Measurements from ENCODE around the gene FBXL13. TPM values are rescaled to one million over a fixed set of nuclear protein-coding genes. Genes with fewer than 3 reads are reported as not detected.
A peak's percentile ranks its signal among the peaks of the same experiment; 100 is the strongest.

The FBXL13 gene
- total and polyA plus RNA-seq, 2 experiments from 2014 or later, result 0.24 to 0.43 TPM

DNA sequence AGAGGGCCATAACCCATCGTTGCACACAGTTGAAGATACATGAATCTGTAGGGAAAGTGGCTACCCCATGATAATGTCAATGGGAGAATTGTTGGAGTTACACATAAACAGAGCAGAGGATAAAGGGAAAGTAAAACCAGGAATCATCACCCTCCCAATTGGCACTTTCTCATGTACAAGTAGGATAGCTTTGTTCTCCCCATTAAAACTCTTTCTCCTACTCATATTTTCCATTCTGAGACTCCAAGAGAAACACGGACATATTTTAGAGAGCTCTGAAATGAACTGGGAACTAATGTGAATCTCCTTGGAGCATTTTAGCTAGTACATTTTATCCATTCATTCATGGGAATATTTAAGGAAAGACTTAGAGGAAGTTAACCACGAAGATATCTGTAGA lies 179.0 kb downstream of the FBXL13 start:
- TF ChIP-seq EZH2 (IDR thresholded peaks at IDR 0.05; ENCODE audit: insufficient read depth, poor library complexity, severe bottlenecking) (no peak), EZH2phosphoT487 (IDR thresholded peaks at IDR 0.05; ENCODE audit: insufficient read depth, low read depth) (no peak)
- no peaks in the 10 kb centered on the region for H3K9me2 ChIP-seq (ENCODE audit: insufficient read depth)
- in situ Hi-C loops (cut with MboI), result no loop called here
- H4K20me1 ChIP-seq (ENCODE audit: insufficient read depth), result no peaks in the 10 kb centered on the region
- H3F3A ChIP-seq (ENCODE audit: insufficient read depth), result peaks cover 35% of the 10 kb centered on the region
- peaks cover 35% of the 10 kb centered on the region for H3K4me1 ChIP-seq (ENCODE audit: insufficient read depth)
- H3K4me3 ChIP-seq, result no peak overlapping the region
- 27 to 30% methylated on average over 3 of the region's 3 CpGs for WGBS, 2 experiments (ENCODE audit: low coverage in 1 of 2, low lambda C conversion rate in 2 of 2, missing lambda C conversion rate in 2 of 2)
- H2AFZ ChIP-seq, result no peak overlapping the region
- no peaks in the 10 kb centered on the region for H3K9me3 ChIP-seq (ENCODE audit: low read depth)
- DNase-seq, result no peak
- H3K79me2 ChIP-seq (ENCODE audit: insufficient read depth), result no peaks in the 10 kb centered on the region
- no peak overlapping the region for H3K27ac ChIP-seq
- H3K9ac ChIP-seq, result no peak overlapping the region
- no peak overlapping the region for H3K4me2 ChIP-seq (ENCODE audit: unreplicated experiment)
- H3K27me3 ChIP-seq (replicated peaks; ENCODE audit: insufficient read depth), result no peaks in the 10 kb centered on the region
- H3K36me3 ChIP-seq (ENCODE audit: low read depth), result no peaks in the 10 kb centered on the region

DNA sequence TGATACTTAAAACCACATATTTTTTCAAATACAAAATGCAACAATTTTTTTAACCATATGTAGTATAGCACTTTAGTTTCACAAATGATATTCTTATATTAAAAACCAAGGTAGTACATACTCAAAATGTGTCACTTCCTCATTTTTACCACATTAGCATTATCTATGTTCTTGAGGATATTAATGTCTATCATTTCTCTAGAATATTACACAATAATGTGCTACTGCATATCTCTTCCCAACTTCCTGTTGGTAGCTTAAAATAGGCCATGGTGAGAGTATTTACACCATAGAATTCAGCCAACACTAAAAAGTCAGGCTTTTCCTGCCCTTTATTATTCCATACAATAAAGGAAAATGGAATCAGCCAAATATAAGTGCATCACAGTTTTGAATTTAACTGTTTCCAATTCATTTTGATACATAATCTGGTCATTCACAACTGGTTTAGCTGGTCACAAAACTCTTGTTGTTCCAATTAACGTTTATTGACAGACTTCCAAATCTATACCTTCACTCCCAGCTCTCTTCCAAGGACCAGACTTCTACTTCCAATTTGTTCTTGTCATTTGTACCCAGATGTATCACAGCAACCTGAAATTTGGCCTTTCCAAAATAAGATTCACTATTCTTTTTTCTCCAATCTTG lies 181.8 kb downstream of the FBXL13 start:
- Histone ChIP-seq H3K79me2 (ENCODE audit: insufficient read depth) (no peaks in the 10 kb centered on the region), H3K4me2 (ENCODE audit: unreplicated experiment) (peak overlapping the region; percentile 51), H3K27ac (peak overlapping the region; percentile 65), H2AFZ (no peak overlapping the region), H3K27me3 (replicated peaks; ENCODE audit: insufficient read depth) (no peaks in the 10 kb centered on the region), H3K4me3 (peak overlapping the region; percentile 17; the same call in 1 of the 2 replicates), H4K20me1 (ENCODE audit: insufficient read depth) (no peaks in the 10 kb centered on the region), H3K9ac (no peak overlapping the region), H3K9me3 (ENCODE audit: low read depth) (no peaks in the 10 kb centered on the region), H3K4me1 (ENCODE audit: insufficient read depth) (peaks cover 35% of the 10 kb centered on the region), H3K36me3 (ENCODE audit: low read depth) (no peaks in the 10 kb centered on the region), H3F3A (ENCODE audit: insufficient read depth) (peaks cover 42% of the 10 kb centered on the region), H3K9me2 (ENCODE audit: insufficient read depth) (no peaks in the 10 kb centered on the region)
- no peak for TF ChIP-seq EZH2phosphoT487 (IDR thresholded peaks at IDR 0.05; ENCODE audit: insufficient read depth, low read depth)
- TF ChIP-seq EZH2 (IDR thresholded peaks at IDR 0.05; ENCODE audit: insufficient read depth, poor library complexity, severe bottlenecking), result no peak
- in situ Hi-C loops (cut with MboI), result no loop called here
- WGBS, 2 experiments (ENCODE audit: low coverage in 1 of 2, low lambda C conversion rate in 2 of 2, missing lambda C conversion rate in 2 of 2), result 92 to 96% methylated on average over 1 of the region's 1 CpG
- peak; percentile 16 for DNase-seq

GRCh38 chr7:102891693-102892261 lies 182.8 kb downstream of the FBXL13 start:
- in situ Hi-C loops (cut with MboI), result no loop called here
- Histone ChIP-seq H3K27me3 (replicated peaks; ENCODE audit: insufficient read depth) (no peaks in the 10 kb centered on the region), H3K9ac (no peak overlapping the region), H3K4me1 (ENCODE audit: insufficient read depth) (peaks cover 35% of the 10 kb centered on the region), H3K9me3 (ENCODE audit: low read depth) (no peaks in the 10 kb centered on the region), H3K4me2 (ENCODE audit: unreplicated experiment) (peak overlapping the region; percentile 51), H3K9me2 (ENCODE audit: insufficient read depth) (no peaks in the 10 kb centered on the region), H4K20me1 (ENCODE audit: insufficient read depth) (no peaks in the 10 kb centered on the region), H3K4me3 (peak overlapping the region; percentile 17), H3K79me2 (ENCODE audit: insufficient read depth) (no peaks in the 10 kb centered on the region), H3K27ac (peak overlapping the region; percentile 65), H3F3A (ENCODE audit: insufficient read depth) (peaks cover 42% of the 10 kb centered on the region), H2AFZ (no peak overlapping the region), H3K36me3 (ENCODE audit: low read depth) (no peaks in the 10 kb centered on the region)
- peak; percentile 96 for DNase-seq
- 0% methylated on average over 1 of the region's 1 CpG for WGBS, 2 experiments (ENCODE audit: low coverage in 1 of 2, low lambda C conversion rate in 2 of 2, missing lambda C conversion rate in 2 of 2)
- TF ChIP-seq EZH2phosphoT487 (IDR thresholded peaks at IDR 0.05; ENCODE audit: insufficient read depth, low read depth), result no peak
- TF ChIP-seq EZH2 (IDR thresholded peaks at IDR 0.05; ENCODE audit: insufficient read depth, poor library complexity, severe bottlenecking), result no peak

GRCh38 chr7:102890971-102891692 lies 183.5 kb downstream of the FBXL13 start:
- WGBS, 2 experiments (ENCODE audit: low coverage in 1 of 2, low lambda C conversion rate in 2 of 2, missing lambda C conversion rate in 2 of 2), result 51 to 54% methylated on average over 5 of the region's 5 CpGs
- H3K27me3 ChIP-seq (replicated peaks; ENCODE audit: insufficient read depth), result no peaks in the 10 kb centered on the region
- peaks cover 42% of the 10 kb centered on the region for H3F3A ChIP-seq (ENCODE audit: insufficient read depth)
- H2AFZ ChIP-seq, result no peak overlapping the region
- no peaks in the 10 kb centered on the region for H3K9me2 ChIP-seq (ENCODE audit: insufficient read depth)
- H4K20me1 ChIP-seq (ENCODE audit: insufficient read depth), result no peaks in the 10 kb centered on the region
- DNase-seq, result no peak
- H3K27ac ChIP-seq, result peak overlapping the region; percentile 65
- no peaks in the 10 kb centered on the region for H3K9me3 ChIP-seq (ENCODE audit: low read depth)
- H3K4me3 ChIP-seq, result no peak overlapping the region
- peaks cover 35% of the 10 kb centered on the region for H3K4me1 ChIP-seq (ENCODE audit: insufficient read depth)
- no peak for TF ChIP-seq EZH2phosphoT487 (IDR thresholded peaks at IDR 0.05; ENCODE audit: insufficient read depth, low read depth)
- TF ChIP-seq EZH2 (IDR thresholded peaks at IDR 0.05; ENCODE audit: insufficient read depth, poor library complexity, severe bottlenecking), result no peak
- H3K4me2 ChIP-seq (ENCODE audit: unreplicated experiment), result peak overlapping the region; percentile 51
- H3K79me2 ChIP-seq (ENCODE audit: insufficient read depth), result no peaks in the 10 kb centered on the region
- H3K9ac ChIP-seq, result no peak overlapping the region
- no peaks in the 10 kb centered on the region for H3K36me3 ChIP-seq (ENCODE audit: low read depth)
- in situ Hi-C loops (cut with MboI), result no loop called here

All from GM23248 (cell line).